AG04450 (cell line): ENCODE measurements around the gene PIGX. TPM values are rescaled to one million over a fixed set of nuclear protein-coding genes. Genes with fewer than 3 reads are reported as not detected.

Experiments used
- CTCF ChIA-PET: fragments of 300-600, 350-600 bp; formaldehyde crosslinking; extraction: SDS; loops from one replicate; lab custom pipeline; 2022; ENCODE audit warnings: antibody characterized with exemption, inconsistent platforms; lab: Charles Lee
- POLR2A ChIA-PET: fragments of 350-600 bp; formaldehyde crosslinking; extraction: SDS; loops from one replicate; lab custom pipeline; 2021; ENCODE audit warnings: antibody characterized with exemption, inconsistent platforms; lab: Yijun Ruan, JAX
- DNase-seq: peaks from one replicate; pipeline ENCODE4 v3.0.0-alpha.2; 2011; ENCODE audit warnings: low read depth, low spot score
- H3K27ac ChIP-seq: one replicate; pipeline ENCODE4 v1.5.1; 2012; ENCODE audit warnings: low read depth, low read length, control low read depth
- H3K27me3 ChIP-seq: one replicate; pipeline ENCODE4 v1.6.0; 2012; ENCODE audit warnings: low read length; ENCODE audit not compliant: control insufficient read depth, insufficient read depth
- H3K4me3 ChIP-seq: 2 replicates; pipeline ENCODE4 v1.5.1; 2011; ENCODE audit warnings: mild to moderate bottlenecking, low read depth, low read length, control low read depth
- H3K9me3 ChIP-seq: 2 replicates; pipeline ENCODE4 v1.5.1; 2012; ENCODE audit warnings: low read length; ENCODE audit not compliant: control insufficient read depth, insufficient read depth
- CTCF ChIP-seq: IDR thresholded peaks from 2 replicates; pipeline ENCODE4 v1.5.1; 2011; ENCODE audit warnings: low read depth, low read length, control low read depth, inconsistent platforms
- polyA plus RNA-seq: library from polyadenylated mRNA; depleted of rRNA; stranded (reverse); fragments of >200 nt; gene quantifications from 2 replicates; pipeline ENCODE4 v1.2.3, GENCODE V29; 2011

PIGX gene
- polyA plus RNA-seq, 1 experiment, result 12.7 TPM

GRCh38 chr3:196757876-196758739 is 45.9 kb downstream of the PIGX start:
- Histone ChIP-seq H3K27ac (no peak overlapping the region), H3K4me3 (no peak overlapping the region), H3K27me3 (no peaks in the 10 kb centered on the region), H3K9me3 (peaks cover 17% of the 10 kb centered on the region)
- no peak for TF ChIP-seq CTCF
- DNase-seq, result peak; percentile 47
- ChIA-PET CTCF (no interaction called here), POLR2A (no interaction called here)

GRCh38 chr3:196763179-196763578 is 51.0 kb downstream of the PIGX start:
- no peak for TF ChIP-seq CTCF
- H3K27ac ChIP-seq, result no peak overlapping the region
- no peak overlapping the region for H3K4me3 ChIP-seq
- no peaks in the 10 kb centered on the region; the same call in 1 of the 2 replicates for H3K9me3 ChIP-seq
- no peak for DNase-seq
- ChIA-PET CTCF (interaction anchor here (1.0 to 1.2 kb wide), 2 partner anchors 22 to 178 kb away, joined by 3 read pairs; no protein-coding TSS in a partner anchor), POLR2A (interaction anchor here (0.7 kb wide), 1 partner anchor 332 kb away, joined by 3 read pairs; no protein-coding TSS in a partner anchor)
- no peaks in the 10 kb centered on the region for H3K27me3 ChIP-seq

GRCh38 chr3:196765454-196765853 is 53.3 kb downstream of the PIGX start:
- ChIA-PET POLR2A (no interaction called here), CTCF (interaction anchor here (0.6 kb wide), 1 partner anchor 31 kb away, joined by 6 read pairs; no protein-coding TSS in a partner anchor)
- TF ChIP-seq CTCF, result no peak
- Histone ChIP-seq H3K27ac (no peak overlapping the region), H3K4me3 (no peak overlapping the region), H3K9me3 (no peaks in the 10 kb centered on the region; the same call in 1 of the 2 replicates), H3K27me3 (no peaks in the 10 kb centered on the region)
- DNase-seq, result no peak

- Histone ChIP-seq H3K27me3 (no peaks in the 10 kb centered on the region), H3K4me3 (no peak overlapping the region), H3K9me3 (no peaks in the 10 kb centered on the region), H3K27ac (no peak overlapping the region)
- CTCF ChIA-PET, result no interaction called here
- no peak for TF ChIP-seq CTCF
- POLR2A ChIA-PET, result no interaction called here
- DNase-seq, result no peak
Measured at GRCh38 chr3:196771067-196771466, 58.9 kb downstream of the PIGX start.

- POLR2A ChIA-PET, result no interaction called here
- DNase-seq, result no peak
- CTCF ChIA-PET, result no interaction called here
- H3K4me3 ChIP-seq, result no peak overlapping the region
- no peaks in the 10 kb centered on the region for H3K9me3 ChIP-seq
- no peak for TF ChIP-seq CTCF
- H3K27me3 ChIP-seq, result no peaks in the 10 kb centered on the region
- H3K27ac ChIP-seq, result no peak overlapping the region
Measured at GRCh38 chr3:196772102-196772501, 59.9 kb downstream of the PIGX start.
